Transverse colon (tissue), 4 donors: ENCODE measurements around the gene CNST. TPM values are rescaled to one million over a fixed set of nuclear protein-coding genes. Genes with fewer than 3 reads are reported as not detected.
"Not testable (repeated sequence)": the region's sequence is repeated elsewhere in the genome, so short reads cannot be mapped to it uniquely, and the experiment has no call there.

Experiments
- DNase-seq: peaks from one replicate; pipeline ENCODE4 v3.0.0-alpha.2; 2019
- H3K27ac ChIP-seq, 4 donors: fragments of 200-600 bp; sonication (generic); 2 replicates each; pipeline ENCODE4 v1.5.1; 2016 to 2018; ENCODE audit warnings: inconsistent platforms in 4 of 4
- H3K27me3 ChIP-seq: fragments of 200-600 bp; sonication (generic); 2 replicates; pipeline ENCODE4 v1.5.1; 2017; ENCODE audit warnings: inconsistent platforms
- H3K36me3 ChIP-seq, 4 donors: fragments of 200-600 bp; sonication (generic); 2 replicates each; pipeline ENCODE4 v1.5.1; 2017 to 2019; ENCODE audit warnings: inconsistent platforms in 4 of 4
- H3K4me1 ChIP-seq, 4 donors: fragments of 200-600 bp; sonication (generic); 2 replicates each; pipeline ENCODE4 v1.5.1; 2017 to 2020; ENCODE audit warnings: inconsistent platforms in 4 of 4
- H3K4me3 ChIP-seq, 4 donors: fragments of 200-600 bp; sonication (generic); 1 replicate in 1 of 4; 2 replicates in 3 of 4; pipeline versions ENCODE4 v1.5.1 to v1.6.1; 2017 to 2019; ENCODE audit warnings: inconsistent platforms in 4 of 4
- H3K9me3 ChIP-seq, 2 donors: fragments of 200-600 bp; sonication (generic); 2 replicates each; pipeline ENCODE4 v1.5.1; 2017 to 2019; ENCODE audit warnings: inconsistent platforms in 2 of 2
- EP300 ChIP-seq: sonication (generic); formaldehyde crosslinking; IDR thresholded peaks from one replicate; pipeline ENCODE4 v1.6.1; 2017; ENCODE audit warnings: antibody characterized with exemption, low read depth
- POLR2A ChIP-seq: fragments of 450-650 bp; IDR thresholded peaks from one replicate; pipeline ENCODE4 v1.6.1; 2016; ENCODE audit warnings: antibody characterized with exemption, mild to moderate bottlenecking, moderate library complexity
- POLR2AphosphoS5 ChIP-seq, 3 donors: sonication (generic); formaldehyde crosslinking; IDR thresholded peaks; one replicate each; pipeline ENCODE4 v1.6.1; 2016; ENCODE audit warnings: antibody characterized with exemption in 3 of 3
- WGBS, 2 donors: methylation state at CpG; one replicate each; pipeline ENCODE4 v1.1.5; 2018; ENCODE audit warnings: low coverage in 1 of 2; 5-methylcytosine and 5-hydroxymethylcytosine counted together
- in situ Hi-C, 4 donors: fragments of 200-750 bp; cut with MboI; loops; one replicate each; pipeline versions ENCODE4 v1.15.0 to v1.15.1; 2017; ENCODE audit warnings: low sequenced_read_pairs in 3 of 4, low pct_ligation_motif_present in 1 of 4, low pct_unique_long_range_greater_than_20kb in 1 of 4
- intact Hi-C: fragments of 100-400 bp; cut with DNase I; formaldehyde crosslinking; loops from one replicate; pipeline ENCODE4 v1.15.1; 2023; ENCODE audit warnings: low total_unique reads
- small RNA-seq, 4 donors: library from RNA; depleted of rRNA; stranded (forward); fragments of <200 nt; gene quantifications; one replicate each; pipeline ENCODE3, GENCODE V24; 2016
- total RNA-seq, 4 donors: library from RNA; depleted of rRNA; stranded (reverse); fragments of >200 nt; gene quantifications; one replicate each; pipeline ENCODE4 v1.1.0, GENCODE V29; 2016
- TF ChIP-seq, protein P1 (sequence below), 5 experiments: fragments of 200-600 bp in 3 of 5; fragments of 450-650 bp in 2 of 5; sonication (generic) in 3 of 5; IDR thresholded peaks; 1 replicate in 2 of 5; 2 replicates in 3 of 5; pipeline ENCODE4 v1.5.1; 2016 to 2017; ENCODE audit warnings: antibody characterized with exemption in 5 of 5, inconsistent platforms in 3 of 5, mild to moderate bottlenecking in 2 of 5, moderate library complexity in 1 of 5

CNST gene
- total RNA-seq, 4 donors from 2014 or later = 44.0 to 83.0 (median 53.5) TPM

GRCh38 chr1:246709835-246710234, 143.6 kb downstream of the CNST start:
- Histone ChIP-seq H3K4me3 (peak overlapping the region in 1 of 4 donors; percentile 9), H3K4me1 (peaks cover 0 to 17% (median 7%) of the 10 kb centered on the region in 4 donors), H3K9me3 (no peaks in the 10 kb centered on the region), H3K36me3 (no peaks in the 10 kb centered on the region), H3K27ac (peak overlapping the region; percentile 65 to 69 (median 68)), H3K27me3 (no peaks in the 10 kb centered on the region)
- WGBS, 2 donors = 29 to 42% methylated on average over 2 of the region's 2 CpGs
- in situ Hi-C loops (loop anchor here in 1 of 4 donors (10.0 kb wide), 1 partner anchor 215 kb away; no protein-coding TSS in a partner anchor), intact Hi-C loops (no loop called here)
- TF ChIP-seq POLR2AphosphoS5 (IDR thresholded peaks at IDR 0.05) = peak in 2 of 3 donors; percentile 35 to 57
- TF ChIP-seq, protein P1, sequence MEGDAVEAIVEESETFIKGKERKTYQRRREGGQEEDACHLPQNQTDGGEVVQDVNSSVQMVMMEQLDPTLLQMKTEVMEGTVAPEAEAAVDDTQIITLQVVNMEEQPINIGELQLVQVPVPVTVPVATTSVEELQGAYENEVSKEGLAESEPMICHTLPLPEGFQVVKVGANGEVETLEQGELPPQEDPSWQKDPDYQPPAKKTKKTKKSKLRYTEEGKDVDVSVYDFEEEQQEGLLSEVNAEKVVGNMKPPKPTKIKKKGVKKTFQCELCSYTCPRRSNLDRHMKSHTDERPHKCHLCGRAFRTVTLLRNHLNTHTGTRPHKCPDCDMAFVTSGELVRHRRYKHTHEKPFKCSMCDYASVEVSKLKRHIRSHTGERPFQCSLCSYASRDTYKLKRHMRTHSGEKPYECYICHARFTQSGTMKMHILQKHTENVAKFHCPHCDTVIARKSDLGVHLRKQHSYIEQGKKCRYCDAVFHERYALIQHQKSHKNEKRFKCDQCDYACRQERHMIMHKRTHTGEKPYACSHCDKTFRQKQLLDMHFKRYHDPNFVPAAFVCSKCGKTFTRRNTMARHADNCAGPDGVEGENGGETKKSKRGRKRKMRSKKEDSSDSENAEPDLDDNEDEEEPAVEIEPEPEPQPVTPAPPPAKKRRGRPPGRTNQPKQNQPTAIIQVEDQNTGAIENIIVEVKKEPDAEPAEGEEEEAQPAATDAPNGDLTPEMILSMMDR (IDR thresholded peaks at IDR 0.05) = no peak
- DNase-seq = no peak

GRCh38 chr1:246711548-246712003, 145.3 kb downstream of the CNST start:
- H3K27me3 ChIP-seq = no peaks in the 10 kb centered on the region
- WGBS, 2 donors = 66 to 90% methylated on average over 2 to 3 of the region's 3 CpGs
- in situ Hi-C loops = no loop called here

GRCh38 chr1:246712428-246712827, 146.2 kb downstream of the CNST start:
- DNase-seq, H3K36me3 ChIP-seq, H3K27ac ChIP-seq, intact Hi-C loops, H3K4me3 ChIP-seq, in situ Hi-C loops, H3K9me3 ChIP-seq, H3K27me3 ChIP-seq: not testable (repeated sequence)
- WGBS, 2 donors = 94 to 100% methylated on average over 4 to 5 of the region's 5 CpGs
- H3K4me1 ChIP-seq = peaks cover 0 to 12% (median 7%) of the 10 kb centered on the region in 4 donors

More at GRCh38 chr1:246711548-246712003, 145.3 kb downstream of the CNST start:
- TF ChIP-seq, protein P1 (IDR thresholded peaks at IDR 0.05) = no peak
- no peak for TF ChIP-seq POLR2AphosphoS5 (IDR thresholded peaks at IDR 0.05)
- TF ChIP-seq EP300 = no peak
- no peak for TF ChIP-seq POLR2A
- peaks cover 0 to 17% (median 7%) of the 10 kb centered on the region in 4 donors for H3K4me1 ChIP-seq
- H3K4me3 ChIP-seq = no peak overlapping the region
- intact Hi-C loops = no loop called here
- H3K9me3 ChIP-seq = no peaks in the 10 kb centered on the region
- no peak overlapping the region for H3K27ac ChIP-seq
- no peak for DNase-seq
- no peaks in the 10 kb centered on the region for H3K36me3 ChIP-seq

Small RNAs within 50 kb of the gene (small RNA-seq; reads per million reads assigned to genes)
- gene AL356583.2 (0 reads per million in 4 donors), gene AL591623.2 (0 reads per million in 4 donors)

Other genes starting within 250 kb of the CNST start
- gene SMYD3, start 59.2 kb upstream of the CNST start, total RNA-seq = 10 to 100 TPM; 10.5 to 31.3 (median 25.8) TPM
- gene TFB2M, start 195 bp upstream of the CNST start, total RNA-seq = 10 to 100 TPM in 1 of 4 donors, 1 to 10 TPM in 2, under 1 TPM in 1; 0.40 to 12.7 (median 5.5) TPM
- gene SCCPDH, start 158.0 kb downstream of the CNST start, total RNA-seq = 10 to 100 TPM in 3 of 4 donors, 1 to 10 TPM in 1; 4.8 to 28.5 (median 17.4) TPM